ENCODE data around the gene PLEKHM1.
"Not testable (repeated sequence)": the region's sequence is repeated elsewhere in the genome, so short reads cannot be mapped to it uniquely, and the experiment has no call there.

The PLEKHM1 gene

DNA sequence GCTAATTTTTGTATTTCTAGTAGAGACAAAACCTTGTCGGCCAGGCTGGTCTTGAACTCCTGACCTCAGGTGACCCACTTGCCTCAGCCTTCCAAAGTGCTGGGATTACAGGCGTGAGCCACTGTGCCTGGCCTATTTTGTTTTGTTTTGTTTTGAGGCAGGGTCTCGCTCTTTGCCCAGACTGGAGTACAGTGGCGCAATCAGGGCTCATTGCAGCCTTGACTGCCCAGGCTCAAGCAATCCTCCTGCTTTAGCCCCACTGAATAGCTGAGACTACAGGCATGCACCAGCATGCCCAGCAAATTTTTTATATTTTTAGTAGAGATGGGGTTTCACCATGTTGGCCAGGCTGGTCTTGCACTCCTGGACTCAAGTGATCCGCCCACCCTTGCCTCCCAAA, 30.1 kb downstream of the PLEKHM1 start:
- DNase-seq, result not testable (repeated sequence)

DNA sequence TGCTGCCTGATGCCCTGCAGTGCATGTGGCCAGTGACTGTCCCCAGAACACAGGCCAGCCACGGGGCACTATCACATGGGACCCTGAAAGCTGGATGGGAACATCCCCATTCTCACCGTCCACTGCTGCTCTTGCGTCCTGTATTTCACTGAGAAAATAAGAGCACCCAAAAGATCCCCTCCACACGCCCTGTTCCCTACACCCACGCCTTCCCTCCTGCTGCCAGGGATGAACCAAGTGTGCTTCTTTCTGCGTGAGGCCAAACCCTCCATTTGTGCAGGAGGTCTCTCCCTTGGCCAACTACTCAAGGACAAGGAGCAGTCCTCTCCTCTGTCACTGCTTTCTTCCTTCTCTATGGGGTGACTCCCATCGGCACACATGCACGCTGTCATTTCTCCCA, 36.2 kb downstream of the PLEKHM1 start:
- DNase-seq, result not testable (repeated sequence)

DNA sequence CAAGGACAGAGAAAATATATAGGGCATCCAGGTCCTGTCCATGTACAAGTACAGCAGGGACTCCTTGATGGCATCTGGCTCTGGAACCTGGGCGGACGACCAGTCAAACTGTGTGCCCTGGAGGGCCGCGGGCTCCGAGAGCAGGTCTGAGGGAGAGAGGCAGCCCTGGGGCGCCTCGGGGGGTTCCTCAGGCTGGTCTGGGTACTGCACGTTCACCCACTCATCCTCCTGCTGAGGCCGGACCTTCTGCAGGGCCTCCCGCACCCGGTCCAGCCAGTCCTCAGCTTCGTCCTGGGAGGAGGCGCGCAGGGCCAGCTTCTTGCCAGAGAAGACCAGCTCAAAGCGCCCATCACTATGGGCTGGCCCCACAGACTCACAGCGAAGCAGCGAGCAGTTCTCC, 36.8 kb downstream of the PLEKHM1 start:
- not testable (repeated sequence) for DNase-seq

DNA sequence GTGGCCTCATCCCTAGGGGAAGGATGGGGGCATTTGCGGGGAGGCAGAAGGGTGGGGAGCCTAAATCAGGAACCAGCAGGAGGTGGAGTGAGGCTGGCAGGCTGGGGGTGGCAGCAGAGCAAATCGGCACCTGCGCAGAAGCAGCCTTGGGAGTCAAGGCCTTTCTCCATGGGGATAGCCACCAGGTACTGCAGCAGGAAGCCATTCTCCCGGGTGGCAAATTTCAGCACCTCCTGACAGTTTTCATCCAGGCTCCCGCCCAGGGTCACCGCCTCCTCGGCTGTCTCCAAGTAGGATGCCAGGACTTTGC, 37.3 kb downstream of the PLEKHM1 start:
- DNase-seq, result not testable (repeated sequence)

DNA sequence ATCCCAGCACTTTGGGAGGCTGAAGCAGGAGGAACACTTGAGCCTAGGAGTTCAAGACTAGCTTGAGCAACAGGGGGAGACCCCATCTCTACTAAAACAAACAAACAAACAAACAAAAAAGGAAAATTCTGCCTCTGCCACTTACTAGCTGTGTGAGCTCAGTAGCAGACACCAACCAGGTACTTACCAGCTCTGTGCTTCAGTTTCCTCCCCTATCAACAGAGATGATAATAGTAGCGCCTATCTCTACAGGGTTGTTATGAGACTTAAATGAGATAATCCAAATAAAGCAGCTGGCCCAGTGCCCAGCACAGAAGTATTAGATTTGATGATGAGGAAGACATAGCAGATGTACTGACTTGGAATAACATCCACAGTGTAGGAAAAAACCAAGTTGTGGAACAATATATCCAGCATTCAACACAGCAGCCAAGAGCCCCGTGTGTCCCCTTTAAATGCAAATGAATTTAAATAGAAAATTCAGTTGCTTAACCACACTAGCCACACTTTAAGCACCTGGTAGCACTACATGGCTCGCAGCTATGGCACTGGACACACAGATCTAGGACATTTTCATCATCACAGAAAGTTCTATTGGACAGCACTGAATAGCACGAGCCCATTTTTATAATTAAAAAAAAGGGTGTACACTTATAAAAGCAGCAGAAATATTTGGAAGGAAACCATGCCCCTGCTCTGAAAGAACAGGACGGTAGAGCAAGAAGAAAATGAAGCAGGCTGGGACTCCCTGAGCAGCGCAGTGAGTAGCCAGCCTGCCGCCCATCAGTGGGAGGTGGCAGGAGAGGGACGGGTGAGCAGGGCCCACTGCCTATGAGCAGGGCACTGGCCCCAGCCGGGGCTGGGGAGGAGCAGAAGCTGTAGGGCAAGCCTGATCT, 37.9 kb downstream of the PLEKHM1 start:
- not testable (repeated sequence) for DNase-seq

DNA sequence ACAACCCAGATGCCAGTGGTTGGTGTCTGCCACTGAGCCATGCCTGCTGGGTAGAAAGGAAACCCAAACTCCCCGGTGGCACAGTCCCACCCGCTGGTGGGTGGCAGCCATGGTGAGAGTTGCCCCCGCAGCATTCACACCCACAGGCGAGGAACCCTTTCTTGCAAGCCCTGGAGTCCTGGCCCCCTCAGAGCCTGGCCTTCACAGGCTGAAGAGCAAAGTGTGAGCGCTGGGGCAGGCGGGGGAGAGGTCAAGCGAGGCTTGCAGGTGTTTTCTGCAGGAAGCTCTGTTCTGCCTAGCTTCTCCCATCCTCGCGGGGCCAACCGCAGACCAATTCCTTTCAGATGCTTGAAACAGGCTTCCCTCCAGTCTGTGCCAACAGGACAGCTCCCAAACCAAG, 38.9 kb downstream of the PLEKHM1 start:
- not testable (repeated sequence) for DNase-seq

DNA sequence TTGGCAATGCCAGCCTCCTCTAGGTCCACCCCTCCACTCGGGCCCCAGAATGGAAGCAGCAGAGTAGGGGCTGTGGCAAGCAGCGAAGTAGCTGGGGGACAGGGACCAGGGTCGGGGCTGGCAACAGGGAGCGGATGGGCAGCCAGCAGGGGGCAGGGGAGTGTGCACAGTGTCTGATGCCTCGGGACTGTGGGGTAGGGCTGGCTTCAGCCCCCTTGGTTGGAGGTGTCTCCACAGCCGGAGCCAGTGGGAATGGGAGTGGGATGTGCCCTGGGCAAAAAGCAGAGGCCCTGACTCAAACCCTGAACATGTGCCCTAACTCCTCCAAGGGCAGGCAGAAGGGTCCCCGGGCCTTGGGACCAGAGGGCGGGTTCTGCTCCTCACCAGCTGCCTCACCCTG, 39.4 kb downstream of the PLEKHM1 start:
- no peak for DNase-seq

DNA sequence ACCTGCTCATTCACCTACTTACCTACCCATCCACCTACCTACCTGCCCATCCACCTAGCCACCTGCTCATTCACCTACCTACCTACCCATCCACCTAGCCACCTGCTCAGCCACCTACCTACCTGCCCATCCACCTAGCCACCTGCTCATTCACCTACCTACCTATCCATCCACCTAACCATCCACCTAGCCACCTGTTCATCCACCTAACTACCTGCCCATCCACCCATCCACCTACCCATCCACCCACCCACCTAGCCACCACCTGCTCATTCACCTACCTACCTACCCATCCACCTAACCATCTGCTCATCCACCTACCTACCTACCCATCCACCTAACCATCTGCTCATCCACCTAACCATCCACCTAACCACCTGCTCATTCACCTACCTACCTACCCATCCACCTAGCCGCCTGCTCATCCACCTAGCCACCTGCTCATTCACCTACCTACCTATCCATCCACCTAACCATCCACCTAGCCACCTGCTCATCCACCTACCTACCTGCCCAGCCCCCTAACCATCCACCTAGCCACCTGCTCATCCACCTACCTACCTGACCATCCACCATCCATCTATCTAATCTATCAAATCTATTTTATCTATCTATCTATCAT, 40.7 kb downstream of the PLEKHM1 start:
- DNase-seq, result not testable (repeated sequence)

DNA sequence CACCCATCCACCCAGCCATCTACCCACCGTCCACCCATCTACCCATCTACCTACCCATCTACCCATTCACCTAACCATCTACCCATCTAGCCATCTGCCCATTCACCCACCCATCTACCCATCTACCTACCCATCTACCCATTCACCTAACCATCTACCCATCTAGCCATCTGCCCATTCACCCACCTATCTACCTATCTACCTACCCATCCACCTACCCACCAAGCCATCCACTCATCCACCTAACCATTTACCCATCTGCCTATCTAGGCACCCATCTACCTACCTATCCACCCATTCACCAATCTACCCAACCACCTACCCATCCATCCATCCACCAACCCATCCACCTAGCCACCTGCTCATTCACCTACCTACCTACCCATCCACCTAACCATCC, 41.3 kb downstream of the PLEKHM1 start:
- DNase-seq, result not testable (repeated sequence)

DNA sequence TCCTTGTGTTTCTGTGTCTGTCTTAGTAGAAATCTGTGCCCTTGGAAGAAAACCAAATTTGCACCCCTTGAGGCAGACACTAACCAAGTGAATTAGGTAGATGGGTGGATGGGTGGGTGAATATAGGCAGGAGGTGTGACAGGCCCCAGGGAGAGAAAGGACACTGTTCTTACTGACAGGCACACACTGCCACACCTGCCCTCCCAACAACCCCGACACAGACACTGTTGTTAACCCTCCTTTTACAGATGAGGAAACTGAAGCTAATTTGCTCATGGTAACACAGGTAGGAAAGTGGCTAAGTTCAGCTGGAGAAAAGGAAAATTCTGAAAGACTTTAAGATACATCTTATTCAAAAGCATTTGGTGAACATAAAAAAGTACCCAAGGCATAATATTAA, 42.0 kb downstream of the PLEKHM1 start:
- DNase-seq, result not testable (repeated sequence)

DNA sequence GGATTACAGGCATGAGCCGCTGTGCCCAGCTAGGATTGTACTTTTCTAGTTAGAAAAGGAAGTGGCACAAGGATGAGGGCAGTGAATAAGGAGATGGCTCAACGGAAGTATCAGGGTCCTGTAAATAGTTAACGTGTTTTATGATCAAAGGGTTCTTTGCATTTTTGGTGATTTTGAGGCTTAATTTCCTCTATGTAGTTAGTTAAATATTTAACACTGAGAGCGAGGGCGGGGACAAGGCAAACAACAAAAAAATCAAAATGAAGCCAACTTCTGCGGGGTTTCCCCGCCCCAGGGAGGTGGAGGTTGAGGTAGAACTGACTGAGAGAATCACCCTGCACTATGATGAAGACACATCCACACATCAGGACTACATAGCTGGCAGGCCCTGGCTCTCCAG, 42.5 kb downstream of the PLEKHM1 start:
- not testable (repeated sequence) for DNase-seq

DNA sequence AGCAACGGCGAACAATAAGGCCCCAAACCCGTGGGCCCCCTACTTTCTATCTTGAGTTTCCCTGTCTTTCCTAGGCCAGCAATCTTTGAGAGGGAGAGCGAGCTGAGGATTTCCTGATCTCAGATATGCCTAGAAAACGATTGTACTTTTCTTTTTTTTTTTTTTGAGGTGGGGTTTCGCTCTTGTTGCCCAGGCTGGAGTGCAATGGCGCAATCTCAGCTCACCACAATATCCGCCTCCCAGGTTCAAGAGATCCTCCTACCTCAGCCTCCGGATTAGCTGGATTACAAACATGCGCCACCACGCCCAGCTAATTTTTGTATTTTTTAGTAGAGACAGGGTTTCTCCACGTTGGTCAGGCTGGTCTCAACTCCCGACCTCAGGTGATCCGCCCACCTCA, 42.9 kb downstream of the PLEKHM1 start:
- not testable (repeated sequence) for DNase-seq

DNA sequence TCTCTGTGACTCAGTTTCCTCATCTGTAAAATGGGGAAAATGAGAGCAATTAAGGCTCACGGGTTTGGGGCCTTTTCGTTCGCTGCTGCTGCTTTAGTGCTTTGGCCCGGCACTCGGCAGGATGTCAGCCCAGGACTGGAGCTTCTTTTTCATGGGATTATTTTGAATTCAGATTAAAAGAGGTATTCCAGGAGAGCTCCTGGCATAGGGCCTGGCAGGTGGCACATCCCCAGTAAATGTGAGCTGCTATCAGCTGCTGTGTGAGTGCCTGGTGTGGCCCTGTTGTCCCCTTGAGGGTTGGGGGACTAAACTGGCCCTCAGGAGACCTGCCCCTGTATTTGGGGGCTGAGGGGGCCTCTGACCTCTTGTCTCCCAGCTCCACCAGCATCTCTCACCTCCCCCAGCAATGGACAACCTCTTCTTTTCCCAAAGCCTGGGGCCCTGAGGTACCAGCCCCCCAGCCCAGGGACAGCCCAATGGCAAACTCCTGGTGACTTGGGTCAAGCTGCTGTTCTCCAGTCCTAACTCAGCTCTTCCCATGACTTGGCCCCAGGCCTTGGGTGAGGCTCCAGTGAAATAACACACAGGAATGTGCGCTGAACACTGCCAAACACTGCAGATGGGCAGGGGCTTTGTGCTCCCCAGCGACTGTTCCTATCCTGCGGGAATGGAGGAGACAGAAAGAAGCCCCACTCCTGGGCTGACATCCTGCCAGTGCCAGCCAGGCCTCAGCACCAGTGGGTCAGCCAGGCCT, 43.5 kb downstream of the PLEKHM1 start:
- not testable (repeated sequence) for DNase-seq

DNA sequence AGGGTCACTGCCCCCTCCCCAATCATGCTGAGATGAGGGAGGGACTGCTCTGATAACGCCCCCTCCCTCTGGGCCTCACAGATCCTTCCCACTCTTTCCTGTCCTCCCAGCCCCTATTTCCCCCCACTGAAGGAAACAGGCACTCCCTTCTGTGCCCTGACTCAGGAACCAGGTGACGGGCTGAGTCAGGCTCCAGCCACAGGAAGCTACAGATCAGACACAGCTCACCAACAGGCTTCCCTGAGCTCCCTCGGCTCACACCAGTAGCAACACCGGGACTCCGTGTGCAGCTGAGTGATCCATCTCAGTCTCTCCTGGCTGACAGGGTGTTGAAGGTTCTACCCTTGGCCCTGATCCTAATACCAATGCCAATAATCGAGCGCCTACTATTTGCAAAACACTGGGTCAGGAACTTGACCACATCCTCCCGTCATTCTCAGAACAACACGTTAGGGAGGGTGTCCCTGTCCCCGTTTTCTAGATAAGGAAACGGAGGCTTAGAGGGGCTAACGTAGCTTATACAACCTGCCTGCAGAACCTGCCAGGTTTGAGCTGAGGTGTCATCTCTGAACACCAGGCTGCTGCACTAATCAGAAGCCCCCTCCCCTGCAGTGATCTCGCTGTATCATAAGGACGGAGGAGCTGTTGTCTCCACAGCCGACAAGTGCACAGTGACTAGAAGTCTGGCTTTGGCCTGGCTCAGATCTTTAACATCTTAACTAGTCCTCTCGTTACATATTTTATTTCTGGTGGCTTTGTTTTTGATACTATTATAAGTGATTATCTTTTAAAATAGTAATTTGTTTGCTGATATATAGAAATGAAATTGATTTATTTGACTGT, 44.4 kb downstream of the PLEKHM1 start:
- DNase-seq, result not testable (repeated sequence)

DNA sequence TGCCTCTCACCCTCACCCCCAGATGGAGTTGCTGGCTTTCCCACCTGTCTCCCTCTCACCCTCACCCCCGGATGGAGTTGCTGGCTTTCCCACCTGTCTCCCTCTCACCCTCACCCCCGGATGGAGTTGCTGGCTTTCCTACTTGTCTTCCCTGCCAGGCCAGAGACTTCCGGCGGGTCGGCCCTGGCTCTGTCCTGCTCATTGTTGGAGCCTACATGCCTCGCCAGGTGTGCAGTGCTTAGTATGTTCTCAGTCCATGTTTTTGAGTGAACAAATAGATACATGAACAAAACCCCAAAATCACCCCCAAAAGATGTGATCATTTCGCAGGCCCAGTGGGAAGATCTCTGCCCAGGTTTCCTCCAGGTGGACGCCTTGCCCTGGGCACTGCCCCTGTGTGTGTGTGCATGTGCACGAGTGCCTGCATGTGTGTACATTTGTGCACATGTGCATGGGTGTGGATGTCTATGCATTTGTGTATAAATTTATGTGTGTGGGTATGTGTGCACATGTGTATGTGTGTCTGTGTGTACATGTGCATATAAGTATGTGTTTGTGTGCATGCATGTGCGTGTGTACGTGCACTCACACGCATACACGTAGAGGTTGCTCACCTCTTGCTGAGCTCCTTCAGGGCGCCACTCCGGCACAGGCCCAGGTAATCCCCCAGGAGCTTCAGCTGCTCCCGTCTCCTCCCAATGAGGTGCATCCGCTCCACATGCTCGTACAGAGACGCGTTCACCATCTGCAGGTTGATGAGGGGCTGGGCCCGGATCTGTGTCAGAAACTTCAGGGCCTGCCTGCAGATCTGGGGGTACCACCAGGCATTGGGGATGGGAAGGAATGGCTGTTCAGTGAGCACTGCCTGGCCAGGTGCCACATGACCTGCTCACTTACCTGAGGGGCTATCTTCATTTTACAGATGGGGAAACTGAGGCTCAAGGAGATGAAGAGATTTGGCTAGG, 45.4 kb downstream of the PLEKHM1 start:
- DNase-seq, result not testable (repeated sequence)

DNA sequence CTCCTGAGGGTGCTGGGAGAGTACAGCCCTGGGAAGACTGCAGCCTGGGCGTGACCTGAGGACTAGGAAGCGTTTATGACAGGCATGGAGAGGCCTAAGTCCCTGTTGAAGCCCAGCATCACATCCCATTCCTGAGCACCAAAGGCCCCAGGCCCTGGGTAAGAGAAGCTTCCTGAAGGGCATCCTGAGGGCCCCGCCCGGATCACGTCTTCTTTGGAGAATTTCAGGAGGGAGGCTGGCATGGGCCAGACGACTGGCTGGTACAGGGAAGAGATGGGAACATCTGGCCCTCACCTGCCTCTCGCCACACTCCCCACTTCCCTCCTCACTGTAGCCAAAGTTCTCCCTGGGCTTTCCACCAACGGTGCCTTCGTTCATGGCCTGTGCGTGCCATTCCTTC, 46.2 kb downstream of the PLEKHM1 start:
- DNase-seq, result not testable (repeated sequence)

DNA sequence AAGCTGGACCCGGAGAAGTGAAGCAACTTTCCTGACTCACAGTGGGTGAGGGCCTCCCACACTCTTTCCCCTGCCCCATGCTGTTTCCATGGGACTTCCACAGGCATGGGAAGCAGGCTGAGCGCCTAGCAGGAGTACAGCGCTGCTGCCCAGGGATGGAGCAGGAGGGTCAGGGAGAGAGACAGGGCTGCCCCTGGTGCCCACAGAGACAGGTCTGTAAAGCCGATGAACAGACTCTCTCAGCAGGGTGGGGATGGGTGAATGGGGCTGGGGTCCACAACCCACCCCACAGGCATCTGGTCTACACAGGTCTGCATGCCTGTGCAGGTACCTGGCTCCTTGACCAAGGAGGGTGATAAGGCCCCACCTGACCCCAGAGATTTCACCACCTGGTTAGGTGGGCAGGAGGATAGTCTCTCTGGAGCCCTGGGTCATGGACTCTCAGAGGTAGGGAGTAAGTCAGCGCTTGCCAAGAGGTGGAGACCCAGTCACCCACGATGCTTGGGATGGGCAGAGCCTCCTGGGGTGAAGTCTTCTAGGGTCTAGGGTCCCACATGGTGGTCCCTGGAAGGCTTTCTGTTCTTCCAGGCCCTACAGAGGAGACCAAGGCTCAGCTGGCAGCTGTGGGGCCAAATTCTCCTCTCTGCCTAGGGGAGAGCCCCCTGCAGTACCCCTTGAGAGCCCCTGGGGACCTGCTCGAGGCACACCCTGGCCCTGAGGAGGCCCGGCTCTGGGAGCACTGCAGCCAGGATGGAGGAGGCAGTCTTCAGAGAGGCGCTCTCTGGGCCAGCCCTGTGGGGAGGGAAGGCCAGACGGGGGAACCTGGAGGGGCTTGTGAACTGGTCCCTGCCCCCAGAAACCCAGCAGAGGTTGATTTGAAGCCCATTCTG, 46.9 kb downstream of the PLEKHM1 start:
- DNase-seq, result not testable (repeated sequence)

DNA sequence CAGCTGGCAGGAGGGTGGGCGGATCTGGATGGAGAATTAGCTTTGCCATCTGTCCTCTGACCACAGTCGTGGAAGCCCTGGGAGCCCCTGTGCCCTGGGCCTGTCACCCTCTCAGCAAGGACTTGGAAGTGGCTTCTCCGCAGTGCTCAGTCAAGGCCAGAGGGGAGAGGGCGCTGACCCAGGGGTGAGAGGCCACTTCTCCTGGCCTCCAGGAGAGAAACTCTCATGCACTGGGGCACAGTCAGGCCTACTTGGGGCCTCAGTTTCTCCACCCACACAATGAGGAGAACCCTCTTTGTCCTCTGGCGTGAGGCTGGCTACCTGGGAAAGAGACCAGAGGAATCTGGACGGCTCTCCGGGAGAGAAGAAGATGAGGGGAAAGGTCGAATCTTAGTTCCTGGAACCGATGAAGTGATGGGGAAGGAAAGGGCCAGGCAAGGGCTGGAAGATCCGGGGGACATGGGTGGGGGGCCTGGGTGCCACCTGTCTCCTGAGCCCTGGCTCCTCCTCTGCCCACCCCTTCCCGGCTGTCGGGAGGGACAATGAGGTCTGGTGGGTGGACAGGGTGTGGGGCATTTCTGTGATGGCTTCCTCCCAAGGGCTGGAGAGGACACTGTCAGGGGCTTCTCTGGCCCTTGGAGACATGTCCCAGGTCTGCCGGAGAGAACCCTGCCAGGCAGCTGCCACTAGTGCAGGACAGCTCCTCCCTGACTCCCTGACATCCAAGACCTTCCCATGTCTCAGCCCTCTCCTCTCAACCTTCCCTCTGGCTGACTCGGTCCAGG, 48.8 kb downstream of the PLEKHM1 start:
- no peak for DNase-seq

DNA sequence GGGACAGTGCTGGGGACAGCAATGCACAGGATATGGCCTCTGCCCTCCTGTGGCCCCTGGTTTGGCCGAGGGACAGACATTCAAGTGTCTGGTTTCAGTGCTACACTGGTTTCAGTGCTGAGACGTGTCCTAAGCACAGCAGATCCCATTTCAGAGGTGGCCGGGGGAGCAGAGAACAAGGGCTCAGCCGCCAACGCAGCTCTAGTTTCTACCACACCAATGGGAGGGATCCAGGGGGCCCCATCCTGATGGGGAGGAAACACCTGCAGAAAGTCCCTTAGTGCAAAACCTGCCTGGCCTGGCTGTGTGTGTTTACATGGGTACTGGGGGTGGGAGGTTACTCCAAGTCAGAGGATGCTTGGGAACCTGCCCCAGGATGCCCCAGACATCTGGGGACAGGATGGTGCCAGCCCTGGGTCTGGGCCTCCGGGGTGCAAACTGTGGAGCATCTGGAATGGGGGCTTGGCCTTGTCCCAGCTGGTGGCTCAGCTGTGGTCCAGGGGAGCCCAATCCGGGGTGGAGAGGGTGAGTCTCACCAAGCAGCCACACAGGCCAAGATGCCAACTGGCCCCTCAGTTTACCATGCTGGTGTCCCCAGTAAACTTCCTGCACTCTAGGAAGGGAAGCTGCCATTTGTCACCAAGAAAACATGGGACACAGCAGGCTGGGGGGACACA, 49.5 kb downstream of the PLEKHM1 start:
- DNase-seq, result not testable (repeated sequence)
